Renal cortical epithelial cell (primary cell): ENCODE results near the gene ELFN2. TPM values are rescaled to one million over a fixed set of nuclear protein-coding genes. Genes with fewer than 3 reads are reported as not detected.

Source experiments
- total RNA-seq: library from RNA; depleted of rRNA; stranded (reverse); fragments of >200 nt; gene quantifications from 2 replicates; pipeline ENCODE4 v1.2.3, GENCODE V29; 2014

The ELFN2 gene
- total RNA-seq, 1 donor from 2014 or later = 18.8 TPM

Other genes starting within 250 kb of the ELFN2 start
- gene C1QTNF6, start 239.2 kb downstream of the ELFN2 start, total RNA-seq = 2.1 and 7.1 TPM in 2 replicates
- gene SSTR3, start 215.0 kb downstream of the ELFN2 start, total RNA-seq = 0.05 TPM in 1 of 2 replicates, not detected in the other
- gene RAC2, start 183.2 kb downstream of the ELFN2 start, total RNA-seq = 3.5 and 13.7 TPM in 2 replicates
- not detected in 2 replicates for gene CYTH4, start 145.0 kb downstream of the ELFN2 start, total RNA-seq
- gene MFNG, start 58.9 kb upstream of the ELFN2 start, total RNA-seq = 1.1 and 2.6 TPM in 2 replicates
- gene CARD10, start 91.9 kb upstream of the ELFN2 start, total RNA-seq = 39.9 and 46.0 TPM in 2 replicates
- gene CDC42EP1, start 133.0 kb upstream of the ELFN2 start, total RNA-seq = 20.8 and 42.7 TPM in 2 replicates
- not detected in 2 replicates for gene LGALS2, start 152.6 kb upstream of the ELFN2 start, total RNA-seq
- gene GGA1, start 181.4 kb upstream of the ELFN2 start, total RNA-seq = 45.5 and 57.9 TPM in 2 replicates
- gene SH3BP1, start 212.2 kb upstream of the ELFN2 start, total RNA-seq = 5.0 and 8.1 TPM in 2 replicates
- gene PDXP, start 231.2 kb upstream of the ELFN2 start, total RNA-seq = 6.1 and 10.6 TPM in 2 replicates
- gene LGALS1, start 248.2 kb upstream of the ELFN2 start, total RNA-seq = 761 and 4,632 TPM in 2 replicates